ENCODE results near the gene KCNIP2.

DNA sequence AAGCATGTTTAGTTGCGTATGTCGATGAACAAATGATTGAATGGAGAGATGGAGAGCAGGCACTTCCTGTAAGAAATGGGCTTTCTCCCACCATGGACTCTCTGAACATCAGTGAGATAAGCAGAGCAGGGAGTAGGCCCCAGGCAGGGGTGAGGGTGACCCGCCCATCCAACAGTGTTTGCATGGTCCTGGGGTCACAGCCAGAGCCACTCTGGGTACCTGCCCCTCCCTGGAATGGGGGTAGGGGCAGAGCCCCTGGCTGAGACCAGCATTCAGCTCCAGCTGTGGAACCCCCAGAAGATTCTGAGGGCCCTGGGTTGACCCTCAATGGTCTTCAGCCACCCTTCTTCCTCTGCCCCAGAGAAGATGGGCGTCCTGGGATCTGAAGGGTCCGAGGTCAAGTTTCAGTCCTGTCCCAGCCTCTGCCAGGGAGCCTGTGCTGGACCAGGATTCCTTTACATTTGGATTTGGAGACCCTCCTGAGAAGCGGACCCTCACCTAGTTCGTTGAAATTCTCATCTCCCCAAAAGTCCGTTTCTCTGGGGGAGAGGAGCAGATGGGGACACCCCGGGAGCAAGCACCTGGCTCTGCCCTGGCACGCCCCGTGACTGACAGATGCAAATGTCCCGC is 65.3 kb downstream of the KCNIP2 start:
- TF ChIP-seq EZH2 (IDR thresholded peaks at IDR 0.05), result no peak
- TF ChIP-seq ZFX (IDR thresholded peaks at IDR 0.05), result no peak
- TF ChIP-seq SP1 (IDR thresholded peaks at IDR 0.05; ENCODE audit: low read depth), result no peak
- TF ChIP-seq, protein P1, sequence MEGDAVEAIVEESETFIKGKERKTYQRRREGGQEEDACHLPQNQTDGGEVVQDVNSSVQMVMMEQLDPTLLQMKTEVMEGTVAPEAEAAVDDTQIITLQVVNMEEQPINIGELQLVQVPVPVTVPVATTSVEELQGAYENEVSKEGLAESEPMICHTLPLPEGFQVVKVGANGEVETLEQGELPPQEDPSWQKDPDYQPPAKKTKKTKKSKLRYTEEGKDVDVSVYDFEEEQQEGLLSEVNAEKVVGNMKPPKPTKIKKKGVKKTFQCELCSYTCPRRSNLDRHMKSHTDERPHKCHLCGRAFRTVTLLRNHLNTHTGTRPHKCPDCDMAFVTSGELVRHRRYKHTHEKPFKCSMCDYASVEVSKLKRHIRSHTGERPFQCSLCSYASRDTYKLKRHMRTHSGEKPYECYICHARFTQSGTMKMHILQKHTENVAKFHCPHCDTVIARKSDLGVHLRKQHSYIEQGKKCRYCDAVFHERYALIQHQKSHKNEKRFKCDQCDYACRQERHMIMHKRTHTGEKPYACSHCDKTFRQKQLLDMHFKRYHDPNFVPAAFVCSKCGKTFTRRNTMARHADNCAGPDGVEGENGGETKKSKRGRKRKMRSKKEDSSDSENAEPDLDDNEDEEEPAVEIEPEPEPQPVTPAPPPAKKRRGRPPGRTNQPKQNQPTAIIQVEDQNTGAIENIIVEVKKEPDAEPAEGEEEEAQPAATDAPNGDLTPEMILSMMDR (IDR thresholded peaks at IDR 0.05 in 2 of 3, conservative IDR thresholded peaks at IDR 0.05 in 1 of 3; ENCODE audit: borderline replicate concordance in 1 of 3, insufficient read depth in 1 of 3, low read depth in 2 of 3, low read length in 2 of 3), result no peak
- TF ChIP-seq RAD21 (IDR thresholded peaks at IDR 0.05; ENCODE audit: low read depth), result no peak
- TF ChIP-seq POLR2AphosphoS5 (IDR thresholded peaks at IDR 0.05; ENCODE audit: low read depth, low read length), result no peak
- TF ChIP-seq TCF7L2 (IDR thresholded peaks at IDR 0.05; ENCODE audit: borderline replicate concordance, extremely low read depth, insufficient read depth, insufficient read length), result no peak
- no peak for TF ChIP-seq POLR2A (IDR thresholded peaks at IDR 0.05; ENCODE audit: borderline replicate concordance, extremely low read depth, insufficient read depth, insufficient read length)

Data from HCT116 (cell line).